Mesodermal cell (in vitro differentiated cells): ENCODE data around the gene ABHD2.

ENCODE experiments used
- H3K27ac ChIP-seq: 2 replicates; pipeline ENCODE4 v1.7.0; 2013; ENCODE audit warnings: mild to moderate bottlenecking, low read depth, low read length, moderate library complexity; ENCODE audit not compliant: severe bottlenecking
- H3K36me3 ChIP-seq: 2 replicates; pipeline ENCODE4 v1.7.1; 2013; ENCODE audit warnings: mild to moderate bottlenecking, low read length, moderate library complexity; ENCODE audit not compliant: control insufficient read depth, insufficient read depth
- H3K4me1 ChIP-seq: one replicate; pipeline ENCODE4 v1.7.1; 2013; ENCODE audit warnings: mild to moderate bottlenecking, low read length; ENCODE audit not compliant: insufficient read depth, control insufficient read depth, poor library complexity, severe bottlenecking
- H3K4me3 ChIP-seq: 2 replicates; pipeline ENCODE4 v1.7.0; 2013; ENCODE audit warnings: low read length, control low read depth, mild to moderate bottlenecking; ENCODE audit not compliant: insufficient read depth, poor library complexity, severe bottlenecking; ENCODE audit errors: extremely low read depth
- H3K9me3 ChIP-seq: 2 replicates; pipeline ENCODE4 v1.7.1; 2013; ENCODE audit warnings: mild to moderate bottlenecking, low read length, moderate library complexity; ENCODE audit not compliant: control insufficient read depth
- WGBS, 2 experiments: methylation state at CpG; one replicate each; pipeline ENCODE4 v1.1.5; 2013; ENCODE audit warnings: missing lambda C conversion rate in 2 of 2; ENCODE audit not compliant: insufficient coverage in 2 of 2; 5-methylcytosine and 5-hydroxymethylcytosine counted together

The ABHD2 gene

DNA sequence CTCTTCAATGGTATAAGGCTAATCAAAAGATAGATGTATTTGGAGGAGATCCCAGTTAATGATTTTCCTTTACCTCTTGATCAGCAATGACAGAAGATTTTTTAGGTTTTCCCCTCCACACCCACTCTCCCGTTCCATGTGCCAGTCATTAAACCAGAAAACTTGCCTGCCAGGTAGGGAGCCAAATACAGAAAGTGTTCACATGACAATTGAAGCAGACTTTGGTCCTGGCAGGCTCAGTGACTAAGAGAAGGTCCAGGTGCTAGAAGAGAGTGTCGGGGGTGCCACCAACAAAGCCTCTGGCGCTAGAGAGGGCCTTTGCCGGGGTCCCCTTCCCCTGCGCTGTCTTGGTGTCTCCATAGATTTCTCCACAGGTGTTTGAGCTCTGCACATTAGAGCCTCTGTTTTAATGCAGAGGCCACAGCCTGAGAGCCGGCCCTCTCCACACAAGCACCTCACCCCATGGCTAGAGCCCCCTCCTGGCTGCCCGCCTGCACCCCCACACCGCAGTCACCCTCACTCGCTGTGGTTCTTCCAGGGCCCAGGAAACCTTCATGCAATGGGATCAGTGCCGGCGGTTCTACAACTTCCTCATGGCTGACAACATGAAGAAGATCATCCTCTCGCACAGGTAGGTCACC lies 96.8 kb downstream of the ABHD2 start:
- WGBS, 2 experiments, result 95 to 96% methylated on average over 10 to 11 of the region's 12 CpGs
- Histone ChIP-seq H3K9me3 (no peaks in the 10 kb centered on the region), H3K4me1 (no peaks in the 10 kb centered on the region), H3K27ac (no peak overlapping the region), H3K4me3 (no peak overlapping the region), H3K36me3 (peaks cover 15% of the 10 kb centered on the region)

DNA sequence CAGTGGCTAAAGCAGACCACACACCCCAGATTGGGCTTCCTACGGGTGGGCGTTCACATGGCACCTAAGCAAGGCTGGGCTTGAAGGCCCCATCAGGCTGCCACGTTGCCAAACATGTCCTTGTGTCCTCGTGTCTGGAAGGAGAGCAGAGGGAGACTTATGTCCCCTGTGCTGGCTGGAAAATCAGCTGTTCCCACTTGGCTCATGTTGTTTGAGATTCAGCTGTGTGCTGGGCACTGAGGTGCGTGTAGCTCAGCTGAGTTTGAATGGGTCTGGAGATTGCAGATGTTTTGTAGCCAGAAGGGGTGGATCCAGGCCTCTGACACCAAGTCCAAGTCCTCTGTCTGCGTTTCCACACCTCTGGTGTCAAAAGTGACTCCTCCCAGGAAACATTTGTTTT lies 98.5 kb downstream of the ABHD2 start:
- 92 to 100% methylated on average over 4 to 5 of the region's 6 CpGs for WGBS, 2 experiments
- Histone ChIP-seq H3K36me3 (peaks cover 29% of the 10 kb centered on the region), H3K4me3 (no peak overlapping the region), H3K4me1 (no peaks in the 10 kb centered on the region), H3K9me3 (no peaks in the 10 kb centered on the region), H3K27ac (no peak overlapping the region)

DNA sequence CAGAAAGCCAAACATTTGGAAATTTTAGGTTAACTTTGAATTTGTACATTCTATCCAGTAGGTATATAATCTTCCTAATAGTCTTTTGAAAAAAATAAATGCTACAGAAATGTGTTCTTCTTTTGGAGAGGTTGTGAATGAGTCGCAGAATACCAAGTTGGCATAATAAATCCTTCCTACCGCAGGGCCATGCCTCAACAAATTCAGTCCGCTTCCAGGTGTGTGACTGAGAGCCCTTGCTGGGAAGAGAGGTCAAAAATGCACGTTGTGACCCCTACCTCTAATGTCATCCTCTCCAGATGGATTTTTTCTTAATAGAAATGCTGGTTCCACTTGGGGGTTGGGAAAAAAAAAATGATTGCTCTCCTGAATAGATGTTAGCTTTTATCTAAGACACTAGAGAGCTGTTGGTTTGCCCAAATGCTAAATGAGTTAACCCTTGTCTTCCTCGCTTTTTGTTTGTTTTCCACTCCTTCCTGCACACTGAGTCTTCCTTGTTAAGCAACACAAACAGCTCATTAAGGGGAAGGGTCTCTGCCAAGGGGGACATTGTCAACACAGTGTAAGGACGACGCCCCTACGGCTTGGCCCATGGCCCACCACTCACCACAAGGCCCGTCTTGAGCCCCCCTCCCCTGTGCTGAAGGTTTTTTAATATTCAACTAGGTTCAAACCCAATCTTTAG lies 99.2 kb downstream of the ABHD2 start:
- 95 to 100% methylated on average over 2 to 4 of the region's 9 CpGs for WGBS, 2 experiments
- peaks cover 30% of the 10 kb centered on the region for H3K36me3 ChIP-seq
- H3K27ac ChIP-seq, result no peak overlapping the region

DNA sequence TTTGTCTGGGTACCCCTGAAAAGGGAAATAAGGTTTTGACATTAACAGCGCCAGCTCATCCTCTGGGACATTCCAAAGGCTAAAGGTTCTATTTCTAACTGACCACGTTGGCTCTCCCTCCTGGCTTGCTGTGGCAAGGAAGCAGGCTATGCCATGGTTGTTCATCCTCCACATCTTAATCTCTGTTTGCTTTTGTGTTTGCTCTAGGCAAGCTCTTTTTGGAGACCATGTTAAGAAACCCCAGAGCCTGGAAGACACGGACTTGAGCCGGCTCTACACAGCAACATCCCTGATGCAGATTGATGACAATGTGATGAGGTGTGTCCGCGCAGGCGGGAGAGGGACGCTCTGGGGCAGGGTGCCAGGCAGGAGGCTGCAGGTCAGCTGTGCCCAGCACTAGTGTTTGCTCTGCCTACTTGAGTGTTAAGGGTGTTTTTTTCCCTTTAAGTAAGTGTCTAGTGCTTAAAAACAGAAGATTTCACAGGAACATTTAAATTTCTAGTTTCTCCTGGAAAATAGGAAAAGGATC lies 99.8 kb downstream of the ABHD2 start:
- no peaks in the 10 kb centered on the region for H3K9me3 ChIP-seq
- H3K27ac ChIP-seq, result no peak overlapping the region
- 98% methylated on average over 7 of the region's 8 CpGs for WGBS, 2 experiments
- peaks cover 34% of the 10 kb centered on the region for H3K36me3 ChIP-seq
- H3K4me3 ChIP-seq, result no peak overlapping the region
- H3K4me1 ChIP-seq, result no peaks in the 10 kb centered on the region

More for the DNA sequence above, 99.2 kb downstream of the ABHD2 start:
- no peaks in the 10 kb centered on the region for H3K9me3 ChIP-seq
- H3K4me3 ChIP-seq, result no peak overlapping the region
- no peaks in the 10 kb centered on the region for H3K4me1 ChIP-seq

DNA sequence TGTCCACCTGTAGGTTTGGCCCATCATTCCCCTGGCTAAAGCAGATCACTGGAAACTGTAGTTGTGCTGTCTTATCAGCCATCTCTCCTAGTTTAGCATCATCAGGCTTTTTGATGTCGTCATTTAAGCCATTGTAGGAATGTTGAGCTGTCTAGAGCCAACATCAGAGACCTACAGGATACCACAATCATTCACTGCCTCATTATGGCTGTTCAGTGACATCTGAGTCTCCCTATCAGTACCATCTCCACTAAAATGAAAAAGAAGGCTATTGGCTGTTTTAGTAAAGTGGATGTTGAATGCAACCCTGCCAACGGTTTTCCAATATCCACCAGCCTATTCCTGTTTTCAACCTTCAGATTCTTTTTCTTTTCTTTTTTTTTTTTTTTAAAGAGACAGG lies 103.9 kb downstream of the ABHD2 start:
- Histone ChIP-seq H3K9me3 (no peaks in the 10 kb centered on the region), H3K27ac (no peak overlapping the region), H3K36me3 (peaks cover 58% of the 10 kb centered on the region), H3K4me3 (no peak overlapping the region), H3K4me1 (peaks cover 3% of the 10 kb centered on the region)
- 83% methylated on average over 2 of the region's 2 CpGs; no CpG with 5 or more reads in 1 of the 2 experiments for whole genome bisulfite sequencing, 2 experiments

DNA sequence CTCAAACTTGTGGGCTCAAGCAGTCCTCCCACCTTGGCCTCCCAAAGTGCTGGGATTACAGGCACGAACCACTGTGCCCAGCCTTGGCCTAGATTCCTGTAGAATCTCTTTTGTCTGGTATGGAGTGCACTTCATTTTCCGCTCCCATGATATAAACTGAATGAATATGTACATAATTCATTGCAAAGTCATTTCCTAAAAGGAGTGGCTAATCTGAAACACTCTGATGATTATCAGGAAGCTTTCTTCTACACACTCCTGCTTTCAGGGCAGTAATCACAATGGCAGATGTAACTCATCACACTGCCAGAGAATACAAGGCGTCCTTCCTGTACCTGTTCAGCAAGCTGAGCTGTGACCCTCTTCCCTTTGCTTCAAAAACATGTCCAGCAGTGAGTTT lies 104.5 kb downstream of the ABHD2 start:
- H3K36me3 ChIP-seq, result peaks cover 58% of the 10 kb centered on the region
- no peaks in the 10 kb centered on the region for H3K9me3 ChIP-seq
- peaks cover 10% of the 10 kb centered on the region for H3K4me1 ChIP-seq
- no peak overlapping the region for H3K27ac ChIP-seq
- WGBS, 2 experiments, result 86 to 100% methylated on average over 1 to 2 of the region's 3 CpGs
- H3K4me3 ChIP-seq, result no peak overlapping the region

DNA sequence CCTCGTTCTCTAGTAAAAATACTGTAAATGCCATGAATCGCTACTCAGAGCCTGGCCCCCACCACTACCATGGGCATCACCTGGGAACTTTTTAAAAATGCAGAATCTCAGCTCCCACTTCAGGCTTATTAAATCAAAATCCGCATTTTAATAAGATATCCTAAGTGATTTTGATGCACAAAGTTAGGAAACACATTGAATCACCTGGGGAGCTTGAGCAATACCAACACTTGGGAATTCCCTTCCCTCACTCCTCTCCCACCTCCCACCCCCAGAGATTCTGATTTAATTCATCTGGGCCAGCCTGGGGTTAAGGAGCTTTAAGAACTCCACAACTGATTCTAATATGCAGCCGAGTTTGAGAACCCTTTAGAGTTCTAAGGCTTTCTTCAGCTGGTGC lies 106.4 kb downstream of the ABHD2 start:
- Histone ChIP-seq H3K27ac (no peak overlapping the region), H3K36me3 (peaks cover 53% of the 10 kb centered on the region), H3K4me1 (peaks cover 28% of the 10 kb centered on the region), H3K9me3 (no peaks in the 10 kb centered on the region), H3K4me3 (no peak overlapping the region)
- 89 to 90% methylated on average over 2 to 3 of the region's 4 CpGs for WGBS, 2 experiments

DNA sequence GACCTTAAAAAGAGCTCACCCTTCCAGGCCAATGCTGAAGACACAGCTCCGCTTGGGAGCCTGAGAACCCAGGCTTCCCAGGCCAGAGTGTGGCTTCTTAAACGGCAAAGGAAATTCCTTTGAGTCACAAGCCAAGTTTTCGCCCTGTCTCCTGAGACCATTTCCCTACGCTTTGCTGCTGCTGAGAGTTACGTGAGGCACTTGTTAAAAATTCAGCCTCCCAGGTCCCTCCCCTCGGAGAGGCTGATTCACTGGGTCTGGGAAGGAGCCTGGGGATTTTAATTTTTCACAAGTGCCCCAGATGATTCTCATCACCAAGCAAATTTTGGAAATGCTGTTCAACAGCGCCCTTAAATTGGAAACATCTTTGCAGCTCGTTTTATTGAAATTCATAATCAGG lies 107.6 kb downstream of the ABHD2 start:
- 85 to 87% methylated on average over 7 to 8 of the region's 8 CpGs for WGBS, 2 experiments
- no peak overlapping the region for H3K27ac ChIP-seq
- peaks cover 29% of the 10 kb centered on the region for H3K4me1 ChIP-seq
- H3K4me3 ChIP-seq, result no peak overlapping the region
- no peaks in the 10 kb centered on the region for H3K9me3 ChIP-seq
- H3K36me3 ChIP-seq, result peaks cover 41% of the 10 kb centered on the region

DNA sequence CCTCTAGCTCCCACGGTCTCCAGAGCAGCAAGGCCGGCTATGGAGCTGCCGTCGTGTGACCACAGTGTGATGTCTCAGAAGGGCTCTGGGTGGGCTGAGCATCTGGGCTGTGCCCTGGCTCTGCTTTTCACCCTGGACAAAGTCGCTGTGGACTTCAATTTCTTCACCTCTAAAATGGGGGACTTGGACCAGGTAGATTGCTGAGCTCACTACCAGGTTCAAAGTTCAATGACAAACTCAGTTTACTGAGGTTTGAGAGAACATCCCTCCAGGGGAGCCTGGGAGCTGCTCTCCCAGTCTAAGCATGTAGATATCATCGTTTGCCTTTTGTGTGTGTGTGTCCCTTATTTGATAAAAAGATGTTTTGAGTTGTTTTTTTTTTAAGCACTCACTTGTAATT lies 108.0 kb downstream of the ABHD2 start:
- Histone ChIP-seq H3K4me3 (no peak overlapping the region), H3K9me3 (no peaks in the 10 kb centered on the region), H3K4me1 (peaks cover 29% of the 10 kb centered on the region), H3K27ac (no peak overlapping the region), H3K36me3 (peaks cover 38% of the 10 kb centered on the region)
- WGBS, 2 experiments, result 92 to 100% methylated on average over 5 of the region's 6 CpGs

DNA sequence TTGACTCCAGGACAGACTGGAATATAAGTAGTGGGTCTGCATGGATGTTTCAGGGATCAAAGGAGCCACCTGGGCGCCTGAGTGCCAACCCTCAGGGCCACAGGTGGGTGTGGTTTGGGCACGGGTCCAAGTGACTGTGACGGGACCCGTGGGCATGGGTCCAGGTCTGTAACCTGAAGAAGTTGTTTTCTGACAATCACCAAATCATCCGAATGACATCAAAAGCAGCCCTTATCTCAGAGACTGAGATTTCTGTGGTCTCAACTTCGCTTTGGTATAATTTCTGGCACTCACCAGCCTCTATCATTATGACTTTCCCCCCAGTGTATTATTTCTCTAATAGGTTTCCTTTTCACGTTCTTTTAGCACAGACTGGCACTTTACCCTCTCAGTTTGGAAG lies 108.7 kb downstream of the ABHD2 start:
- peaks cover 29% of the 10 kb centered on the region for H3K4me1 ChIP-seq
- H3K4me3 ChIP-seq, result no peak overlapping the region
- peak overlapping the region; percentile 88 for H3K27ac ChIP-seq
- 91 to 96% methylated on average over 7 of the region's 7 CpGs for WGBS, 2 experiments
- no peaks in the 10 kb centered on the region for H3K9me3 ChIP-seq
- H3K36me3 ChIP-seq, result peaks cover 39% of the 10 kb centered on the region

DNA sequence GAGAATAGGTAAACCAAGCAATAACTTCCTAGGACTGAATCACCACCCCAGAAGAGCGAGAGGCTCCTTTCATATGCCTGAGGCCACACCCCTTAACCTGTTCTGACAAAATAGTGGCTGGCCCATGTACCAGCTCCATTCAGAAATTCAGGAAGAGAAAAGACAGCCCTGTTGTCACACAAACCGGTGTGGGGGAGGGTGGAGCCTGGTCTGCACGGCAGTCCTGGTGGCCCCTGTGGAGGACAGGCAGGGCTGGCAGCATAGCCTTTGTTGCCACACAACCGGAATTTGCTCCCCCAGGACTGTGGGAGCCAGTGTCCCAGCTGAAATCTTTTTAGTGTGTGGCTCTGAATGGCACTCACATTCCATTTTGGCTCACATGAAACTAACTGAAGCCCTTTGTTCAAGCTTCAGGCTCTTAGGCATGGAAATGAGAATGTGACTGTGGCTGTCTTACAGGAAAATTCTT lies 109.3 kb downstream of the ABHD2 start:
- peaks cover 29% of the 10 kb centered on the region for H3K4me1 ChIP-seq
- 0 to 13% methylated on average over 2 to 3 of the region's 4 CpGs for WGBS, 2 experiments
- peak overlapping the region; percentile 88 for H3K27ac ChIP-seq
- H3K9me3 ChIP-seq, result no peaks in the 10 kb centered on the region
- H3K36me3 ChIP-seq, result peaks cover 34% of the 10 kb centered on the region
- H3K4me3 ChIP-seq, result no peak overlapping the region
